SK-N-MC (cell line): ENCODE data around the gene ZSWIM8.

Experiments used
- EZH2 ChIP-seq: fragments of 200-600 bp; sonication (generic); IDR thresholded peaks from one replicate; pipeline ENCODE4 v1.6.1; 2017; ENCODE audit warnings: antibody characterized with exemption
- FOXP2 ChIP-seq: optimal IDR thresholded peaks from 2 replicates; pipeline ENCODE3; 2011; ENCODE audit warnings: mild to moderate bottlenecking, moderate library complexity; ENCODE audit not compliant: insufficient read depth; ENCODE audit errors: extremely low read length, control extremely low read depth
- POLR2AphosphoS5 ChIP-seq: IDR thresholded peaks from 2 replicates; pipeline ENCODE4 v1.6.1; 2012; ENCODE audit warnings: mild to moderate bottlenecking, low read depth, low read length, borderline replicate concordance

DNA sequence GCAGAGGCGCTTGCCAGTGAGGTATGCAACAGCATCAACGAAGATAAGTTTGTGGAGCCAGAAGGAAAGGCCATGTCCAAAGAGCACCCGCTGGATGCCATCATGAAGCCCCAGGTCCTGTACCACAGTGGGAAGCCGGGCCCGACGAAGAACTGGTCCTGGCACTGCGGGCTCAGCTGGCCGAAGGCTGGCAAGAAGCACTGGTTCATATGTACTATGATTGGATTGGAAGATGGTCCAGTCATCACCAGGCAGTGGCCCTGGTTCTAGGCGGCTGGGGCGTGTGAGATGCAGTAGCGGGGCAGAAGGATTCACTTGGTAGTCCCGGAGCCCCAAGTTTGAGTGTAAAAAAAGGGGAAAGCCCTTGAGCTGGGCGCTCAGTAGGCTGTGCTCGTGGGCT is 22.1 kb downstream of the ZSWIM8 start:
- TF ChIP-seq EZH2: no peak
- TF ChIP-seq POLR2AphosphoS5: no peak
- no peak for TF ChIP-seq FOXP2
